A549 (cell line): Measurements from ENCODE around the gene RAPGEF2. TPM values are rescaled to one million over a fixed set of nuclear protein-coding genes. Genes with fewer than 3 reads are reported as not detected.

Experiments used
- ATAC-seq, 2 experiments: fragments of 200-7000 bp in 1 of 2; fragments of >200 bp in 1 of 2; cut with Nextera tagmentation in 1 of 2; cut with Tn5 transposase in 1 of 2; 3 replicates each; pipeline versions ENCODE4 v1.8.0 to v1.9.1; 2018 to 2020; ENCODE audit warnings: mild to moderate bottlenecking in 1 of 2, moderate library complexity in 1 of 2
- CTCF ChIA-PET: fragments of 300-600 bp; sonication (Branson Sonifier 250); formaldehyde crosslinking; extraction: SDS; loops from one replicate; lab custom pipeline; 2021; ENCODE audit warnings: antibody characterized with exemption, inconsistent platforms; lab: Yijun Ruan, JAX
- POLR2A ChIA-PET: fragments of 350-600 bp; formaldehyde crosslinking; extraction: SDS; loops from one replicate; lab custom pipeline; 2021; ENCODE audit warnings: antibody characterized with exemption, inconsistent platforms; lab: Yijun Ruan, JAX
- DNase-seq, 2 experiments: peaks; one replicate each; pipeline versions ENCODE4 v3.0.0 to v3.0.0-alpha.2; 2011 to 2016; ENCODE audit warnings: low read depth in 1 of 2, low spot score in 1 of 2
- FAIRE-seq: peaks from 2 replicates; lab custom pipeline; 2011; peaks lifted over from hg19 to GRCh38; lab: Jason Lieb, UNC
- H3K27ac ChIP-seq, 2 experiments: fragments of >200 bp; sonication (Bioruptor Twin); formaldehyde crosslinking; 3 replicates each; pipeline ENCODE4 v1.5.1; 2016 to 2017
- H3K4me1 ChIP-seq: fragments of >200 bp; sonication (Bioruptor Twin); formaldehyde crosslinking; 3 replicates; pipeline ENCODE4 v1.6.1; 2016
- H3K4me2 ChIP-seq: fragments of >200 bp; sonication (Bioruptor Twin); formaldehyde crosslinking; 3 replicates; pipeline ENCODE4 v1.6.1; 2016
- H3K4me3 ChIP-seq: fragments of >200 bp; sonication (Bioruptor Twin); formaldehyde crosslinking; 3 replicates; pipeline ENCODE4 v1.5.1; 2016
- H3K9me3 ChIP-seq: fragments of >200 bp; sonication (Bioruptor Twin); formaldehyde crosslinking; 3 replicates; pipeline ENCODE4 v1.6.1; 2016
- CBX2 ChIP-seq: fragments of 200-600 bp; sonication (generic); IDR thresholded peaks from 2 replicates; pipeline ENCODE4 v1.6.1; 2016; ENCODE audit warnings: low read depth, mild to moderate bottlenecking, borderline replicate concordance
- CBX8 ChIP-seq: fragments of 200-600 bp; sonication (generic); IDR thresholded peaks from 2 replicates; pipeline ENCODE4 v1.6.1; 2016
- CHD4 ChIP-seq: fragments of 200-600 bp; sonication (generic); IDR thresholded peaks from 2 replicates; pipeline ENCODE4 v1.6.1; 2016; ENCODE audit warnings: antibody characterized with exemption, mild to moderate bottlenecking, borderline replicate concordance
- EP300 ChIP-seq, 2 experiments: fragments of >200 bp; sonication (Bioruptor Twin); formaldehyde crosslinking; IDR thresholded peaks; 2 replicates in 1 of 2; 3 replicates in 1 of 2; pipeline ENCODE4 v1.6.1; 2016 to 2017
- FOSL2 ChIP-seq, 2 experiments: fragments of 450-650 bp in 1 of 2; fragments of >200 bp in 1 of 2; sonication (Bioruptor Twin) in 1 of 2; formaldehyde crosslinking; IDR thresholded peaks; 2 replicates each; pipeline versions ENCODE4 v1.5.0 to v1.6.1; 2016 to 2020; ENCODE audit warnings: mild to moderate bottlenecking in 1 of 2, moderate library complexity in 1 of 2
- GATA3 ChIP-seq: IDR thresholded peaks from 2 replicates; pipeline ENCODE4 v1.6.1; 2012; ENCODE audit warnings: borderline replicate concordance
- HEYL ChIP-seq: fragments of 250-450 bp; sonication (Bioruptor Pico); IDR thresholded peaks from 2 replicates; pipeline ENCODE4 v1.8.0; 2021; ENCODE audit warnings: mild to moderate bottlenecking, moderate library complexity
- HOXB13 ChIP-seq: fragments of 250-450 bp; sonication (Bioruptor Pico); IDR thresholded peaks from 2 replicates; pipeline ENCODE4 v1.5.0; 2020; ENCODE audit warnings: low read depth, mild to moderate bottlenecking, moderate library complexity
- HOXB5 ChIP-seq: fragments of 250-450 bp; sonication (Bioruptor Pico); IDR thresholded peaks from 2 replicates; pipeline ENCODE4 v1.5.0; 2020; ENCODE audit warnings: mild to moderate bottlenecking, moderate library complexity
- KDM1A ChIP-seq: fragments of 200-600 bp; sonication (generic); IDR thresholded peaks from 2 replicates; pipeline ENCODE4 v1.6.1; 2016; ENCODE audit warnings: low read depth, mild to moderate bottlenecking
- MAFK ChIP-seq: fragments of 450-650 bp; IDR thresholded peaks from 2 replicates; pipeline ENCODE4 v1.6.1; 2014; ENCODE audit not compliant: partially characterized antibody
- POLR2AphosphoS2 ChIP-seq: conservative IDR thresholded peaks from 2 replicates; pipeline ENCODE4 v1.6.1; 2012; ENCODE audit warnings: low read length, improper control_type of control experiment, inconsistent platforms
- RARB ChIP-seq: fragments of 250-450 bp; sonication (Bioruptor Pico); IDR thresholded peaks from 2 replicates; pipeline ENCODE4 v1.8.0; 2021; ENCODE audit warnings: mild to moderate bottlenecking, moderate library complexity
- RNF2 ChIP-seq: fragments of 200-600 bp; sonication (generic); IDR thresholded peaks from 2 replicates; pipeline ENCODE4 v1.6.1; 2016; ENCODE audit warnings: low read depth, mild to moderate bottlenecking, antibody characterized with exemption, moderate library complexity, borderline replicate concordance
- TP53 ChIP-seq: fragments of 250-450 bp; sonication (Bioruptor Pico); IDR thresholded peaks from 2 replicates; pipeline ENCODE4 v1.5.0; 2021; ENCODE audit warnings: mild to moderate bottlenecking, moderate library complexity
- WGBS: methylation state at CpG from one replicate; pipeline ENCODE4 v1.1.6; 2017; ENCODE audit errors: missing lambda C conversion rate; 5-methylcytosine and 5-hydroxymethylcytosine counted together
- polyA plus RNA-seq, 4 experiments: library from polyadenylated mRNA; depleted of rRNA in 3 of 4; stranded (reverse); fragments of >200 nt; fragmentation: RNase III in 1 of 4; extraction: RNeasy Plus Mini Kit Qiagen cat#74134 plus additional on column Dnase treatment in 1 of 4; gene quantifications; 2 replicates in 3 of 4; 3 replicates in 1 of 4; pipeline ENCODE4 v1.2.3, GENCODE V29; 2011 to 2017
- TF ChIP-seq, protein P1 (sequence below): fragments of >200 bp; sonication (Bioruptor Twin); formaldehyde crosslinking; IDR thresholded peaks from 3 replicates; pipeline ENCODE4 v1.5.1; 2016
- TF ChIP-seq, protein P2 (sequence below): fragments of 250-450 bp; sonication (Bioruptor Pico); IDR thresholded peaks from 2 replicates; pipeline ENCODE4 v1.5.0; 2020; ENCODE audit warnings: low read depth, mild to moderate bottlenecking, moderate library complexity
- TF ChIP-seq, protein P3 (sequence below): IDR thresholded peaks from 2 replicates; pipeline ENCODE4 v1.6.1; 2012
- TF ChIP-seq, protein P4 (sequence below): fragments of >200 bp; sonication (Bioruptor Twin); formaldehyde crosslinking; IDR thresholded peaks from 2 replicates; pipeline ENCODE4 v1.6.1; 2016

RAPGEF2 gene
- polyA plus RNA-seq, 2 of the 4 experiments (the other 2 are of a cell fraction), result 10.7 to 31.8 TPM

DNA sequence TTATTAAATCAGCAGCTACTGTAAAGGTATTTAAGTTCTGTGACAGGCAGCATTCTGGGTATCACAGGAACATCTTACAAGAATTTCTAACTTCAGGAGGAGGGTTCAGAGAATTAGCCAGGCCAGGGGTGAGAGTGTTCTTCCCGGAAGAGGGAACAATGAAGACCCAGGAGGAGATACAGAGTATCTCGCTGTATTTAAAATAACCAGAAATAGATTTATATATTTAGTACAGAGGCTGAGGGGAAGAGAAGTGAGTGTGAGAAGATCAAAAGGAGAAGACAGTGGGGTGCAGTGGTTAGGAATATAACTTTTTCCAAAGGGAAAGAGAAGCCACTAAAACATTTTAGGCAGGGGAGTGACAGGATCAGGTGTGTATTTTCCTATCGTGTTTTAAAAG is 186.8 kb downstream of the RAPGEF2 start:
- TF ChIP-seq MAFK (no peak), HEYL (CRISPR knock-in tag) (no peak), CHD4 (no peak), HOXB5 (no peak), CBX8 (no peak), RNF2 (no peak)
- TF ChIP-seq, protein P1, sequence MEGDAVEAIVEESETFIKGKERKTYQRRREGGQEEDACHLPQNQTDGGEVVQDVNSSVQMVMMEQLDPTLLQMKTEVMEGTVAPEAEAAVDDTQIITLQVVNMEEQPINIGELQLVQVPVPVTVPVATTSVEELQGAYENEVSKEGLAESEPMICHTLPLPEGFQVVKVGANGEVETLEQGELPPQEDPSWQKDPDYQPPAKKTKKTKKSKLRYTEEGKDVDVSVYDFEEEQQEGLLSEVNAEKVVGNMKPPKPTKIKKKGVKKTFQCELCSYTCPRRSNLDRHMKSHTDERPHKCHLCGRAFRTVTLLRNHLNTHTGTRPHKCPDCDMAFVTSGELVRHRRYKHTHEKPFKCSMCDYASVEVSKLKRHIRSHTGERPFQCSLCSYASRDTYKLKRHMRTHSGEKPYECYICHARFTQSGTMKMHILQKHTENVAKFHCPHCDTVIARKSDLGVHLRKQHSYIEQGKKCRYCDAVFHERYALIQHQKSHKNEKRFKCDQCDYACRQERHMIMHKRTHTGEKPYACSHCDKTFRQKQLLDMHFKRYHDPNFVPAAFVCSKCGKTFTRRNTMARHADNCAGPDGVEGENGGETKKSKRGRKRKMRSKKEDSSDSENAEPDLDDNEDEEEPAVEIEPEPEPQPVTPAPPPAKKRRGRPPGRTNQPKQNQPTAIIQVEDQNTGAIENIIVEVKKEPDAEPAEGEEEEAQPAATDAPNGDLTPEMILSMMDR, result no peak
- TF ChIP-seq, protein P2, sequence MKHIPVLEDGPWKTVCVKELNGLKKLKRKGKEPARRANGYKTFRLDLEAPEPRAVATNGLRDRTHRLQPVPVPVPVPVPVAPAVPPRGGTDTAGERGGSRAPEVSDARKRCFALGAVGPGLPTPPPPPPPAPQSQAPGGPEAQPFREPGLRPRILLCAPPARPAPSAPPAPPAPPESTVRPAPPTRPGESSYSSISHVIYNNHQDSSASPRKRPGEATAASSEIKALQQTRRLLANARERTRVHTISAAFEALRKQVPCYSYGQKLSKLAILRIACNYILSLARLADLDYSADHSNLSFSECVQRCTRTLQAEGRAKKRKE (CRISPR knock-in tag), result no peak
- TF ChIP-seq, all 56 proteins: peak for 0
- FAIRE-seq, result no peak
- Histone ChIP-seq H3K27ac (peak overlapping the region; percentile 37 to 62; a peak in 3 of 6 replicates), H3K4me1 (peaks cover 38% of the 10 kb centered on the region), H3K4me2 (peak overlapping the region; percentile 37; the same call in 1 of the 3 replicates), H3K9me3 (no peaks in the 10 kb centered on the region), H3K4me3 (no peak overlapping the region)
- 89% methylated on average over 3 of the region's 3 CpGs for WGBS
- POLR2A ChIA-PET, result no interaction called here
- DNase-seq, result no peak
- no peak for ATAC-seq
- CTCF ChIA-PET, result no interaction called here

DNA sequence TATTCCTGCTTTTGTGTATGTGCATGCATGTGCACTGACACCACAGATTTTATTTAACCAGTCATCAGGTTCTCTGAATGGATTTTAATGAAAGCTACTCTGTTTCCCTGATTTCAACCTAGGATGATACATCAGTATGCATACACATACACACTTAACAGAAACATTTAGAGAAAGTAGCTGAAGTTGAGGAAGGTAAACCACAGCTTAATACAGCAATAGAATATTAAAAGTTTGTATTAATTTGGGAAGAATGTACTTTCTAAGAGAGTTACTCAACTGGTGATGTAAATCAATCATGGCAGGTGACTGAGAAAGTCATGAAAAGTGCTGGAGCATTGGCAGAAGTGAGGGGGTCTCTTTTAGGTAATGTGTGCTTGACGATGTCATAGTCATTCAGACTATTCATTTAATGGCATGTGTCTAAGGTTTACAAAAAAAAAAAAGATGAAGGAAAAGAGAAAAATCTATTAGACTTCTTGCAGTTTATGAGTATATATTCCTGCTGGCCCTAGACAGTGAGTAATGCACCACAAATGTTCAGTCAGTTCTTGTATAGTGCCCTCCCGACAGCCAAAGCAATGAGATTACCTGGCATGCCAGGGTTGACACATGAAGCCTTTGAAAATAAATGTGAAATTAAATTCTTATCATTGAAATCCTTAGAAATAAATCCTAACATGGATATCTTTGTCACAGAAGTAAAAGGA is 187.6 kb downstream of the RAPGEF2 start:
- ATAC-seq (peak; percentile 56 to 72; a peak in 3 of 6 replicates), DNase-seq (no peak), FAIRE-seq (no peak)
- POLR2A ChIA-PET, result no interaction called here
- Histone ChIP-seq H3K9me3 (no peaks in the 10 kb centered on the region), H3K4me3 (no peak overlapping the region), H3K4me2 (peak overlapping the region; percentile 37), H3K27ac (peak overlapping the region; percentile 37 to 62; a peak in 3 of 6 replicates), H3K4me1 (peaks cover 39% of the 10 kb centered on the region)
- CTCF ChIA-PET, result no interaction called here
- WGBS, result 30% methylated on average over 2 of the region's 2 CpGs
- TF ChIP-seq EP300 (IDR thresholded peaks at IDR 0.05), result no peak
- TF ChIP-seq, protein P3, sequence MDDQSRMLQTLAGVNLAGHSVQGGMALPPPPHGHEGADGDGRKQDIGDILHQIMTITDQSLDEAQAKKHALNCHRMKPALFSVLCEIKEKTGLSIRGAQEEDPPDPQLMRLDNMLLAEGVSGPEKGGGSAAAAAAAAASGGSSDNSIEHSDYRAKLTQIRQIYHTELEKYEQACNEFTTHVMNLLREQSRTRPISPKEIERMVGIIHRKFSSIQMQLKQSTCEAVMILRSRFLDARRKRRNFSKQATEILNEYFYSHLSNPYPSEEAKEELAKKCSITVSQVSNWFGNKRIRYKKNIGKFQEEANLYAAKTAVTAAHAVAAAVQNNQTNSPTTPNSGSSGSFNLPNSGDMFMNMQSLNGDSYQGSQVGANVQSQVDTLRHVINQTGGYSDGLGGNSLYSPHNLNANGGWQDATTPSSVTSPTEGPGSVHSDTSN, result no peak
- TF ChIP-seq FOSL2 (IDR thresholded peaks at IDR 0.05), result no peak
- no peak for TF ChIP-seq FOSL2 (CRISPR knock-in tag; IDR thresholded peaks at IDR 0.05)
- TF ChIP-seq CBX2, result no peak
- TF ChIP-seq KDM1A, result no peak
- no peak for TF ChIP-seq GATA3
- no peak for TF ChIP-seq RARB (CRISPR knock-in tag)
- no peak for TF ChIP-seq POLR2AphosphoS2
- no peak for TF ChIP-seq TP53 (CRISPR knock-in tag)
- TF ChIP-seq, protein P2 (CRISPR knock-in tag), result no peak
- TF ChIP-seq, protein P4, sequence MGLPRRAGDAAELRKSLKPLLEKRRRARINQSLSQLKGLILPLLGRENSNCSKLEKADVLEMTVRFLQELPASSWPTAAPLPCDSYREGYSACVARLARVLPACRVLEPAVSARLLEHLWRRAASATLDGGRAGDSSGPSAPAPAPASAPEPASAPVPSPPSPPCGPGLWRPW, result no peak
- no peak for TF ChIP-seq HOXB13
